Measurements from ENCODE around the gene HHAT.

GRCh38 chr1:210629276-210629675, 300.6 kb downstream of the HHAT start:
- TF ChIP-seq, protein P1, sequence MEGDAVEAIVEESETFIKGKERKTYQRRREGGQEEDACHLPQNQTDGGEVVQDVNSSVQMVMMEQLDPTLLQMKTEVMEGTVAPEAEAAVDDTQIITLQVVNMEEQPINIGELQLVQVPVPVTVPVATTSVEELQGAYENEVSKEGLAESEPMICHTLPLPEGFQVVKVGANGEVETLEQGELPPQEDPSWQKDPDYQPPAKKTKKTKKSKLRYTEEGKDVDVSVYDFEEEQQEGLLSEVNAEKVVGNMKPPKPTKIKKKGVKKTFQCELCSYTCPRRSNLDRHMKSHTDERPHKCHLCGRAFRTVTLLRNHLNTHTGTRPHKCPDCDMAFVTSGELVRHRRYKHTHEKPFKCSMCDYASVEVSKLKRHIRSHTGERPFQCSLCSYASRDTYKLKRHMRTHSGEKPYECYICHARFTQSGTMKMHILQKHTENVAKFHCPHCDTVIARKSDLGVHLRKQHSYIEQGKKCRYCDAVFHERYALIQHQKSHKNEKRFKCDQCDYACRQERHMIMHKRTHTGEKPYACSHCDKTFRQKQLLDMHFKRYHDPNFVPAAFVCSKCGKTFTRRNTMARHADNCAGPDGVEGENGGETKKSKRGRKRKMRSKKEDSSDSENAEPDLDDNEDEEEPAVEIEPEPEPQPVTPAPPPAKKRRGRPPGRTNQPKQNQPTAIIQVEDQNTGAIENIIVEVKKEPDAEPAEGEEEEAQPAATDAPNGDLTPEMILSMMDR (IDR thresholded peaks at IDR 0.05), result no peak
- TF ChIP-seq EP300 (IDR thresholded peaks at IDR 0.05), result no peak
